Measurements from ENCODE around the gene CTXN1. TPM values are rescaled to one million over a fixed set of nuclear protein-coding genes. Genes with fewer than 3 reads are reported as not detected.

Gene CTXN1
- total and polyA plus RNA-seq, 2 donors (not counting 3 experiments of a cell fraction or from before 2014, with no cell fraction given) = 16.0 to 27.6 TPM

GRCh38 chr19:7895565-7895964, 30.4 kb downstream of the CTXN1 start:
- Histone ChIP-seq H4K20me1 (replicated peaks; ENCODE audit: control insufficient read depth, extremely low read depth, insufficient read depth, low read length) (no peaks in the 10 kb centered on the region), H3K9me1 (replicated peaks; ENCODE audit: control insufficient read depth, extremely low read depth, insufficient read depth, low read length) (no peaks in the 10 kb centered on the region), H3K27ac (ENCODE audit: insufficient read depth, low read depth, low read length) (no peak overlapping the region), H3K9me3 (replicated peaks; ENCODE audit: control insufficient read depth, insufficient read depth, low read length) (no peaks in the 10 kb centered on the region), H3K4me3 (replicated peaks in 1 of 3; ENCODE audit: insufficient read depth in 1 of 3, low read depth in 1 of 3, low read length in 3 of 3) (no peak overlapping the region), H3K9ac (replicated peaks; ENCODE audit: extremely low read depth, insufficient read depth, low read length) (no peak overlapping the region), H3K27me3 (ENCODE audit: control insufficient read depth in 2 of 2, insufficient read depth in 2 of 2, low read length in 2 of 2) (no peaks in the 10 kb centered on the region), H3K4me1 (ENCODE audit: control insufficient read depth, extremely low read depth, insufficient read depth, low read length) (no peaks in the 10 kb centered on the region), H3K36me3 (ENCODE audit: control insufficient read depth in 2 of 2, extremely low read depth in 1 of 2, insufficient read depth in 2 of 2, low read length in 2 of 2) (no peaks in the 10 kb centered on the region), H2AFZ (ENCODE audit: low read depth, low read length) (no peak overlapping the region), H3K79me2 (ENCODE audit: control insufficient read depth, insufficient read depth, low read length) (no peaks in the 10 kb centered on the region), H3K4me2 (ENCODE audit: insufficient read depth, low read length) (no peak overlapping the region)
- TF ChIP-seq POLR2AphosphoS5 (IDR thresholded peaks at IDR 0.05; ENCODE audit: insufficient read depth, low read depth, low read length) = no peak
- no peak for TF ChIP-seq MYC (IDR thresholded peaks at IDR 0.05; ENCODE audit: low read depth, low read length)
- TF ChIP-seq FOS (IDR thresholded peaks at IDR 0.05; ENCODE audit: borderline replicate concordance, insufficient read depth, low read length) = no peak
- TF ChIP-seq, protein P1, sequence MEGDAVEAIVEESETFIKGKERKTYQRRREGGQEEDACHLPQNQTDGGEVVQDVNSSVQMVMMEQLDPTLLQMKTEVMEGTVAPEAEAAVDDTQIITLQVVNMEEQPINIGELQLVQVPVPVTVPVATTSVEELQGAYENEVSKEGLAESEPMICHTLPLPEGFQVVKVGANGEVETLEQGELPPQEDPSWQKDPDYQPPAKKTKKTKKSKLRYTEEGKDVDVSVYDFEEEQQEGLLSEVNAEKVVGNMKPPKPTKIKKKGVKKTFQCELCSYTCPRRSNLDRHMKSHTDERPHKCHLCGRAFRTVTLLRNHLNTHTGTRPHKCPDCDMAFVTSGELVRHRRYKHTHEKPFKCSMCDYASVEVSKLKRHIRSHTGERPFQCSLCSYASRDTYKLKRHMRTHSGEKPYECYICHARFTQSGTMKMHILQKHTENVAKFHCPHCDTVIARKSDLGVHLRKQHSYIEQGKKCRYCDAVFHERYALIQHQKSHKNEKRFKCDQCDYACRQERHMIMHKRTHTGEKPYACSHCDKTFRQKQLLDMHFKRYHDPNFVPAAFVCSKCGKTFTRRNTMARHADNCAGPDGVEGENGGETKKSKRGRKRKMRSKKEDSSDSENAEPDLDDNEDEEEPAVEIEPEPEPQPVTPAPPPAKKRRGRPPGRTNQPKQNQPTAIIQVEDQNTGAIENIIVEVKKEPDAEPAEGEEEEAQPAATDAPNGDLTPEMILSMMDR (IDR thresholded peaks at IDR 0.05; ENCODE audit: extremely low read depth in 1 of 2, insufficient read depth in 1 of 2, low read depth in 1 of 2, low read length in 2 of 2) = no peak
- no peak for TF ChIP-seq JUN (IDR thresholded peaks at IDR 0.05; ENCODE audit: borderline replicate concordance, insufficient read depth, insufficient read length, low read depth)
- no peak for TF ChIP-seq GATA2 (IDR thresholded peaks at IDR 0.05; ENCODE audit: insufficient read depth, insufficient read length, low read depth, low read length)
- TF ChIP-seq, protein P2, sequence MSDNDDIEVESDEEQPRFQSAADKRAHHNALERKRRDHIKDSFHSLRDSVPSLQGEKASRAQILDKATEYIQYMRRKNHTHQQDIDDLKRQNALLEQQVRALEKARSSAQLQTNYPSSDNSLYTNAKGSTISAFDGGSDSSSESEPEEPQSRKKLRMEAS (IDR thresholded peaks at IDR 0.05; ENCODE audit: insufficient read depth, insufficient read length) = no peak
- no peak for TF ChIP-seq EZH2 (IDR thresholded peaks at IDR 0.05; ENCODE audit: borderline replicate concordance, low read depth, low read length, severe bottlenecking)
- no peak for TF ChIP-seq POLR2A (IDR thresholded peaks at IDR 0.05; ENCODE audit: low read depth, low read length)
- DNase-seq (ENCODE audit: low read depth, low spot score) (no peak), FAIRE-seq (no peak)
- CTCF ChIA-PET = no interaction called here
- intact Hi-C loops (cut with micrococcal nuclease) = no loop called here
- no TSS peak for BruUV-seq (replicated peaks)
- POLR2A ChIA-PET = no interaction called here
- dilution Hi-C loops (cut with MboI; ENCODE audit: extremely low pct_ligation_motif_present, low sequenced_read_pairs) = no loop called here
